Endometrial microvascular endothelial cells (primary cell): ENCODE measurements around the gene MCC. TPM values are rescaled to one million over a fixed set of nuclear protein-coding genes. Genes with fewer than 3 reads are reported as not detected.
"Not testable (repeated sequence)": the region's sequence is repeated elsewhere in the genome, so short reads cannot be mapped to it uniquely, and the experiment has no call there.

Experiments used
- in situ Hi-C: cut with HindIII; loops from 2 replicates; pipeline ENCODE4 v1.10.0; 2017; ENCODE audit warnings: low sequenced_read_pairs, low pct_unique_long_range_greater_than_20kb; ENCODE audit errors: inconsistent ontology term
- total RNA-seq: library from RNA; depleted of rRNA; stranded (reverse); fragments of >200 nt; gene quantifications from one replicate; pipeline ENCODE4 v1.2.3, GENCODE V29; 2015; ENCODE audit errors: inconsistent ontology term

The MCC gene
- total RNA-seq, 1 donor from 2014 or later = 39.8 TPM

GRCh38 chr5:113437111-113437510 lies 51.1 kb downstream of the MCC start:
- in situ Hi-C loops = no loop called here

GRCh38 chr5:113435575-113435974 lies 52.7 kb downstream of the MCC start:
- in situ Hi-C loops = no loop called here

GRCh38 chr5:113434889-113435288 lies 53.4 kb downstream of the MCC start, which contains the start of gene TSSK1B:
Gene TSSK1B (minus strand): TSS chr5:113434989. CDS start chr5:113434839, 150 bp downstream.
- in situ Hi-C loops = no loop called here

- in situ Hi-C loops = no loop called here
Observed at GRCh38 chr5:113433862-113434612, 54.2 kb downstream of the MCC start.

GRCh38 chr5:113433071-113433470 lies 55.2 kb downstream of the MCC start:
- in situ Hi-C loops = no loop called here

- in situ Hi-C loops = no loop called here
Observed at GRCh38 chr5:113427871-113428574, 60.2 kb downstream of the MCC start.

- in situ Hi-C loops = no loop called here
Observed at GRCh38 chr5:113425909-113426308, 62.3 kb downstream of the MCC start.

GRCh38 chr5:113421693-113422092 lies 66.6 kb downstream of the MCC start:
- in situ Hi-C loops = no loop called here

- in situ Hi-C loops = no loop called here
Observed at GRCh38 chr5:113405530-113405929, 82.7 kb downstream of the MCC start.

- in situ Hi-C loops = no loop called here
Observed at GRCh38 chr5:113404269-113404668, 84.0 kb downstream of the MCC start.

GRCh38 chr5:113397986-113398385 lies 90.3 kb downstream of the MCC start:
- in situ Hi-C loops = not testable (repeated sequence)

GRCh38 chr5:113397046-113397445 lies 91.2 kb downstream of the MCC start:
- in situ Hi-C loops = no loop called here

GRCh38 chr5:113394658-113395057 lies 93.6 kb downstream of the MCC start:
- in situ Hi-C loops = no loop called here

- in situ Hi-C loops = no loop called here
Observed at GRCh38 chr5:113390224-113390623, 98.0 kb downstream of the MCC start.

- in situ Hi-C loops = no loop called here
Observed at GRCh38 chr5:113389116-113389515, 99.1 kb downstream of the MCC start.

- in situ Hi-C loops = no loop called here
Observed at GRCh38 chr5:113387844-113388243, 100.4 kb downstream of the MCC start.

GRCh38 chr5:113384782-113385285 lies 103.4 kb downstream of the MCC start:
- in situ Hi-C loops = no loop called here

- in situ Hi-C loops = no loop called here
Observed at GRCh38 chr5:113382731-113383130, 105.5 kb downstream of the MCC start.

GRCh38 chr5:113381791-113382190 lies 106.5 kb downstream of the MCC start:
- in situ Hi-C loops = no loop called here

GRCh38 chr5:113380807-113381326 lies 107.4 kb downstream of the MCC start:
- in situ Hi-C loops = no loop called here
